WTC11 (cell line): ENCODE measurements around the gene SLC6A20. TPM values are rescaled to one million over a fixed set of nuclear protein-coding genes. Genes with fewer than 3 reads are reported as not detected.
"Not testable (repeated sequence)": the region's sequence is repeated elsewhere in the genome, so short reads cannot be mapped to it uniquely, and the experiment has no call there.

Source experiments
- ATAC-seq: fragments of 200-7000 bp; cut with Tn5 transposase; 2 replicates; pipeline ENCODE4 v1.10.0; 2021; ENCODE audit warnings: mild to moderate bottlenecking, moderate library complexity
- CTCF ChIA-PET: fragments of 300-600 bp; sonication (Branson Sonifier 250); formaldehyde crosslinking; loops from one replicate; lab custom pipeline; 2021; ENCODE audit warnings: antibody characterized with exemption; lab: Charles Lee
- POLR2A ChIA-PET: fragments of 350-600 bp; sonication (Branson Sonifier 250); formaldehyde crosslinking; loops from one replicate; lab custom pipeline; 2021; ENCODE audit warnings: antibody characterized with exemption; lab: Charles Lee
- DNase-seq: peaks from one replicate; pipeline ENCODE4 v3.0.0; 2021; ENCODE audit warnings: low spot score
- H3K27ac Mint-ChIP-seq: 2 replicates; pipeline ENCODE4 v1.8.0; 2021; ENCODE audit warnings: mixed read lengths
- H3K27me3 Mint-ChIP-seq: 2 replicates; pipeline ENCODE4 v1.8.0; 2021; ENCODE audit warnings: low read depth, mild to moderate bottlenecking, moderate library complexity, mixed read lengths
- H3K36me3 Mint-ChIP-seq: 2 replicates; pipeline ENCODE4 v1.8.0; 2021; ENCODE audit warnings: mixed read lengths
- H3K4me1 Mint-ChIP-seq: 2 replicates; pipeline ENCODE4 v1.8.0; 2022; ENCODE audit warnings: mixed read lengths
- H3K4me3 Mint-ChIP-seq: 2 replicates; pipeline ENCODE4 v1.8.0; 2021; ENCODE audit warnings: mild to moderate bottlenecking, moderate library complexity, mixed read lengths
- H3K9me3 Mint-ChIP-seq: 2 replicates; pipeline ENCODE4 v1.8.0; 2021; ENCODE audit warnings: mixed read lengths
- CBFB ChIP-seq: sonication (generic); formaldehyde crosslinking; IDR thresholded peaks from 2 replicates; pipeline ENCODE4 v1.8.1; 2022; ENCODE audit warnings: mild to moderate bottlenecking, low read depth, missing genetic modification reagents
- CTCF ChIP-seq: fragments of 200-600 bp; IDR thresholded peaks from 2 replicates; pipeline ENCODE4 v1.8.0; 2022; ENCODE audit warnings: antibody characterized with exemption
- E2F4 ChIP-seq: sonication (generic); formaldehyde crosslinking; IDR thresholded peaks from 2 replicates; pipeline ENCODE4 v1.8.1; 2022; ENCODE audit warnings: low read depth, mild to moderate bottlenecking, moderate library complexity, missing genetic modification reagents, borderline replicate concordance
- GABPB1 ChIP-seq: sonication (generic); formaldehyde crosslinking; IDR thresholded peaks from 2 replicates; pipeline ENCODE4 v1.8.1; 2023; ENCODE audit warnings: mild to moderate bottlenecking, missing genetic modification reagents
- HMGA2 ChIP-seq: fragments of 250-450 bp; sonication (Bioruptor Pico); IDR thresholded peaks from 2 replicates; pipeline ENCODE4 v1.4.0; 2021; ENCODE audit warnings: mild to moderate bottlenecking, moderate library complexity
- HMGXB4 ChIP-seq: sonication (generic); formaldehyde crosslinking; IDR thresholded peaks from 2 replicates; pipeline ENCODE4 v1.8.1; 2023; ENCODE audit warnings: mild to moderate bottlenecking, moderate library complexity, missing genetic modification reagents
- NR1H2 ChIP-seq: sonication (generic); formaldehyde crosslinking; IDR thresholded peaks from 2 replicates; pipeline ENCODE4 v1.9.0; 2021; ENCODE audit warnings: mild to moderate bottlenecking, moderate library complexity, missing genetic modification reagents
- ZNF138 ChIP-seq: sonication (generic); formaldehyde crosslinking; conservative IDR thresholded peaks from 2 replicates; pipeline ENCODE4 v1.8.1; 2022; ENCODE audit warnings: mild to moderate bottlenecking, moderate library complexity, missing genetic modification reagents
- ZNF219 ChIP-seq: sonication (generic); formaldehyde crosslinking; IDR thresholded peaks from 2 replicates; pipeline ENCODE4 v1.8.0; 2023; ENCODE audit warnings: missing genetic modification reagents, mild to moderate bottlenecking, borderline replicate concordance
- ZNF232 ChIP-seq: sonication (generic); formaldehyde crosslinking; IDR thresholded peaks from 2 replicates; pipeline ENCODE4 v1.8.0; 2022; ENCODE audit warnings: mild to moderate bottlenecking, missing genetic modification reagents
- ZNF423 ChIP-seq: fragments of 250-450 bp; sonication (Bioruptor Pico); IDR thresholded peaks from 2 replicates; pipeline ENCODE4 v2.1.2; 2022; ENCODE audit warnings: mild to moderate bottlenecking, moderate library complexity
- total RNA-seq: library from RNA; stranded (reverse); gene quantifications from 3 replicates; pipeline ENCODE4 v1.2.3, GENCODE V29; 2021
- TF ChIP-seq, protein P1 (sequence below): sonication (generic); formaldehyde crosslinking; IDR thresholded peaks from 2 replicates; pipeline ENCODE4 v1.8.0; 2022; ENCODE audit warnings: mild to moderate bottlenecking, missing genetic modification reagents
- TF ChIP-seq, protein P2 (sequence below): sonication (generic); formaldehyde crosslinking; IDR thresholded peaks from 2 replicates; pipeline ENCODE4 v1.8.1; 2022; ENCODE audit warnings: low read depth, missing genetic modification reagents, borderline replicate concordance
- TF ChIP-seq, protein P3 (sequence below): sonication (generic); formaldehyde crosslinking; IDR thresholded peaks from 2 replicates; pipeline ENCODE4 v1.8.1; 2023; ENCODE audit warnings: mild to moderate bottlenecking, missing genetic modification reagents

Gene SLC6A20
- total RNA-seq, 1 experiment from 2014 or later, result 0.26 TPM

GRCh38 chr3:45758871-45759270, 37.5 kb downstream of the SLC6A20 start (continued):
- TF ChIP-seq, protein P1, sequence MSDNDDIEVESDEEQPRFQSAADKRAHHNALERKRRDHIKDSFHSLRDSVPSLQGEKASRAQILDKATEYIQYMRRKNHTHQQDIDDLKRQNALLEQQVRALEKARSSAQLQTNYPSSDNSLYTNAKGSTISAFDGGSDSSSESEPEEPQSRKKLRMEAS (CRISPR knock-in tag), result no peak

GRCh38 chr3:45757141-45757540, 39.2 kb downstream of the SLC6A20 start:
- CTCF ChIA-PET, H3K4me3 Mint-ChIP-seq, ATAC-seq, DNase-seq, POLR2A ChIA-PET, H3K27ac Mint-ChIP-seq, H3K9me3 Mint-ChIP-seq, H3K27me3 Mint-ChIP-seq, H3K36me3 Mint-ChIP-seq: not testable (repeated sequence)
- H3K4me1 Mint-ChIP-seq, result peaks cover 20% of the 10 kb centered on the region

GRCh38 chr3:45756055-45756454, 40.3 kb downstream of the SLC6A20 start:
- Mint-ChIP-seq H3K27me3 (no peaks in the 10 kb centered on the region), H3K9me3 (no peaks in the 10 kb centered on the region), H3K4me1 (peaks cover 16% of the 10 kb centered on the region), H3K4me3 (no peak overlapping the region), H3K36me3 (no peaks in the 10 kb centered on the region), H3K27ac (no peak overlapping the region)
- ChIA-PET POLR2A (no interaction called here), CTCF (no interaction called here)
- no peak for DNase-seq
- no peak for TF ChIP-seq GABPB1
- TF ChIP-seq, protein P2, sequence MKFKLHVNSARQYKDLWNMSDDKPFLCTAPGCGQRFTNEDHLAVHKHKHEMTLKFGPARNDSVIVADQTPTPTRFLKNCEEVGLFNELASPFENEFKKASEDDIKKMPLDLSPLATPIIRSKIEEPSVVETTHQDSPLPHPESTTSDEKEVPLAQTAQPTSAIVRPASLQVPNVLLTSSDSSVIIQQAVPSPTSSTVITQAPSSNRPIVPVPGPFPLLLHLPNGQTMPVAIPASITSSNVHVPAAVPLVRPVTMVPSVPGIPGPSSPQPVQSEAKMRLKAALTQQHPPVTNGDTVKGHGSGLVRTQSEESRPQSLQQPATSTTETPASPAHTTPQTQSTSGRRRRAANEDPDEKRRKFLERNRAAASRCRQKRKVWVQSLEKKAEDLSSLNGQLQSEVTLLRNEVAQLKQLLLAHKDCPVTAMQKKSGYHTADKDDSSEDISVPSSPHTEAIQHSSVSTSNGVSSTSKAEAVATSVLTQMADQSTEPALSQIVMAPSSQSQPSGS (CRISPR knock-in tag), result no peak
- no peak for TF ChIP-seq NR1H2 (CRISPR knock-in tag)
- TF ChIP-seq, protein P3, sequence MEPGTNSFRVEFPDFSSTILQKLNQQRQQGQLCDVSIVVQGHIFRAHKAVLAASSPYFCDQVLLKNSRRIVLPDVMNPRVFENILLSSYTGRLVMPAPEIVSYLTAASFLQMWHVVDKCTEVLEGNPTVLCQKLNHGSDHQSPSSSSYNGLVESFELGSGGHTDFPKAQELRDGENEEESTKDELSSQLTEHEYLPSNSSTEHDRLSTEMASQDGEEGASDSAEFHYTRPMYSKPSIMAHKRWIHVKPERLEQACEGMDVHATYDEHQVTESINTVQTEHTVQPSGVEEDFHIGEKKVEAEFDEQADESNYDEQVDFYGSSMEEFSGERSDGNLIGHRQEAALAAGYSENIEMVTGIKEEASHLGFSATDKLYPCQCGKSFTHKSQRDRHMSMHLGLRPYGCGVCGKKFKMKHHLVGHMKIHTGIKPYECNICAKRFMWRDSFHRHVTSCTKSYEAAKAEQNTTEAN, result no peak
- no peak for TF ChIP-seq ZNF232
- no peak for TF ChIP-seq HMGA2 (CRISPR knock-in tag)
- TF ChIP-seq CBFB (CRISPR knock-in tag), result no peak
- no peak for TF ChIP-seq HMGXB4 (CRISPR knock-in tag)
- no peak for ATAC-seq

DNA sequence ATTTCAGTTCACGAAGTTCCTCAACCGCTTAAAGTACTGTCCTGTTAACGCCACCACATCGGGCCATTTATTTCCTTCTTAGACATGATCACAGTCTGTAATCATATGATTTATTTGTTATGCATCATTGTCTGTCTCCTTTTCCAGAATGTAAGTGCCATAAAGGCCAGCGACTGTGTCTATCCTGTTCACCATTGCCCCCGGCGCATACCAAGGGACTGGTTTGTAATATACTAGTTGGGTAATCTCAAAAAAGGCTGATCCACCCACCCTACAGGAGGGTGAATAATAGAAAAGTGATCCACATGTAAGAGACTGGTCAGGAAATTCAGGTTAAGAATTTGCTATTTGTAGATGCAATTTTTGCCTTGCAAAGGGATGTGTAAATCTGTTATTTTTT, 41.9 kb downstream of the SLC6A20 start:
- Mint-ChIP-seq H3K4me1 (peaks cover 12% of the 10 kb centered on the region), H3K27me3 (no peaks in the 10 kb centered on the region), H3K9me3 (no peaks in the 10 kb centered on the region), H3K27ac (no peak overlapping the region), H3K4me3 (no peak overlapping the region), H3K36me3 (no peaks in the 10 kb centered on the region)
- POLR2A ChIA-PET, result no interaction called here
- no peak for DNase-seq
- TF ChIP-seq GABPB1 (no peak), CTCF (no peak), E2F4 (CRISPR knock-in tag) (no peak), ZNF423 (no peak), ZNF219 (CRISPR knock-in tag) (no peak), ZNF138 (CRISPR knock-in tag) (no peak)
- ATAC-seq, result no peak
- CTCF ChIA-PET, result interaction anchor here (1.6 kb wide), 1 partner anchor 94 kb away, joined by 4 read pairs; no protein-coding TSS in a partner anchor
